CD14-positive monocyte (primary cell): ENCODE data around the gene KLK15. TPM values are rescaled to one million over a fixed set of nuclear protein-coding genes. Genes with fewer than 3 reads are reported as not detected.
A peak's percentile ranks its signal among the peaks of the same experiment; 100 is the strongest.
"Not testable (repeated sequence)": the region's sequence is repeated elsewhere in the genome, so short reads cannot be mapped to it uniquely, and the experiment has no call there.

Experiments
- DNase-seq, 3 donors: peaks; one replicate each; pipeline ENCODE4 v3.0.0-alpha.2; 2011 to 2022
- H2AFZ ChIP-seq: 2 replicates; pipeline ENCODE4 v1.6.0; 2012; ENCODE audit warnings: mild to moderate bottlenecking, low read depth, low read length, inconsistent platforms; ENCODE audit not compliant: insufficient read depth, poor library complexity, severe bottlenecking
- H3K27ac ChIP-seq, 2 donors: 1 replicate in 1 of 2; 2 replicates in 1 of 2; pipeline ENCODE4 v1.5.1; 2012 to 2013; ENCODE audit warnings: low read length in 2 of 2, control low read depth in 1 of 2, inconsistent platforms in 1 of 2, low read depth in 1 of 2, mild to moderate bottlenecking in 1 of 2
- H3K27me3 ChIP-seq, 2 donors: one replicate each; pipeline versions ENCODE4 v1.6.0 to v1.6.1; 2011 to 2013; ENCODE audit warnings: low read length in 2 of 2; ENCODE audit not compliant: control insufficient read depth in 2 of 2, insufficient read depth in 2 of 2
- H3K36me3 ChIP-seq, 2 donors: replicated peaks in 1 of 2; 1 replicate in 1 of 2; 2 replicates in 1 of 2; pipeline versions ENCODE4 v1.5.1 to v1.6.1; 2012 to 2013; ENCODE audit warnings: low read length in 2 of 2, control low read depth in 1 of 2, inconsistent platforms in 1 of 2, mild to moderate bottlenecking in 1 of 2; ENCODE audit not compliant: insufficient read depth in 2 of 2, control insufficient read depth in 1 of 2
- H3K4me1 ChIP-seq, 2 donors: 1 replicate in 1 of 2; 2 replicates in 1 of 2; pipeline versions ENCODE4 v1.5.1 to v1.6.1; 2012 to 2013; ENCODE audit warnings: low read length in 2 of 2, control low read depth in 1 of 2, inconsistent platforms in 1 of 2, mild to moderate bottlenecking in 1 of 2, moderate library complexity in 1 of 2; ENCODE audit not compliant: insufficient read depth in 2 of 2, control insufficient read depth in 1 of 2
- H3K4me2 ChIP-seq: replicated peaks from 2 replicates; pipeline ENCODE3; 2012; ENCODE audit warnings: low read length, moderate library complexity, mild to moderate bottlenecking; ENCODE audit not compliant: poor library complexity, severe bottlenecking; ENCODE audit errors: extremely low read depth
- H3K4me3 ChIP-seq, 3 experiments: fragments of 200-600 bp in 1 of 3; sonication (generic) in 1 of 3; replicated peaks in 1 of 3; 1 replicate in 2 of 3; 2 replicates in 1 of 3; pipeline ENCODE4 v1.5.1; 2011 to 2013; ENCODE audit warnings: low read length in 3 of 3, mild to moderate bottlenecking in 3 of 3, control low read depth in 2 of 3, low read depth in 2 of 3, inconsistent platforms in 1 of 3, moderate library complexity in 1 of 3
- H3K79me2 ChIP-seq: 2 replicates; pipeline ENCODE4 v1.6.0; 2012; ENCODE audit warnings: mild to moderate bottlenecking, control low read depth, inconsistent platforms, low read length, moderate library complexity; ENCODE audit not compliant: insufficient read depth
- H3K9ac ChIP-seq: 2 replicates; pipeline ENCODE4 v1.6.0; 2017; ENCODE audit warnings: low read length, mild to moderate bottlenecking; ENCODE audit not compliant: insufficient read depth, poor library complexity, severe bottlenecking
- H3K9me3 ChIP-seq, 2 donors: replicated peaks in 1 of 2; 1 replicate in 1 of 2; 2 replicates in 1 of 2; pipeline versions ENCODE4 v1.5.1 to v1.6.1; 2012 to 2013; ENCODE audit warnings: low read length in 2 of 2, control low read depth in 1 of 2; ENCODE audit not compliant: control insufficient read depth in 1 of 2, insufficient read depth in 1 of 2
- H4K20me1 ChIP-seq: 2 replicates; pipeline ENCODE4 v1.6.0; 2012; ENCODE audit warnings: mild to moderate bottlenecking, low read length, control low read depth, moderate library complexity; ENCODE audit not compliant: insufficient read depth
- H3K27ac Mint-ChIP-seq, 7 donors: one replicate each; pipeline ENCODE4 v1.8.0; 2020; ENCODE audit warnings: mild to moderate bottlenecking in 7 of 7, mixed read lengths in 7 of 7, moderate library complexity in 6 of 7, inconsistent platforms in 2 of 7
- H3K27me3 Mint-ChIP-seq, 3 donors: one replicate each; pipeline ENCODE4 v1.8.0; 2021 to 2022; ENCODE audit warnings: low read depth in 3 of 3, mild to moderate bottlenecking in 3 of 3, mixed read lengths in 3 of 3, moderate library complexity in 3 of 3, inconsistent platforms in 1 of 3
- H3K36me3 Mint-ChIP-seq, 2 donors: one replicate each; pipeline ENCODE4 v1.8.0; 2020; ENCODE audit warnings: mixed read lengths in 2 of 2, inconsistent platforms in 1 of 2, mild to moderate bottlenecking in 1 of 2
- H3K4me1 Mint-ChIP-seq: one replicate; pipeline ENCODE4 v1.8.0; 2020; ENCODE audit warnings: mild to moderate bottlenecking, mixed read lengths
- H3K4me3 Mint-ChIP-seq, 2 donors: one replicate each; pipeline ENCODE4 v1.8.0; 2020; ENCODE audit warnings: mild to moderate bottlenecking in 2 of 2, mixed read lengths in 2 of 2, moderate library complexity in 1 of 2
- H3K9me3 Mint-ChIP-seq, 7 donors: one replicate each; pipeline ENCODE4 v1.8.0; 2020 to 2022; ENCODE audit warnings: mixed read lengths in 7 of 7, mild to moderate bottlenecking in 6 of 7, moderate library complexity in 6 of 7, inconsistent platforms in 2 of 7
- WGBS: methylation state at CpG from one replicate; pipeline ENCODE4 v1.1.5; 2013; ENCODE audit warnings: missing lambda C conversion rate; ENCODE audit not compliant: insufficient coverage; 5-methylcytosine and 5-hydroxymethylcytosine counted together
- intact Hi-C, 2 donors: fragments of 100-400 bp; cut with micrococcal nuclease; formaldehyde crosslinking; loops; one replicate each; pipeline versions ENCODE4 v1.15.0 to v1.15.1; 2023
- polyA plus RNA-seq, 3 donors: library from polyadenylated mRNA; depleted of rRNA in 1 of 3; unstranded in 2 of 3; stranded (reverse) in 1 of 3; fragments of 300-500 nt in 2 of 3; fragments of >200 nt in 1 of 3; fragmentation: Illumina TruSeq in 2 of 3; gene quantifications; 1 replicate in 2 of 3; 2 replicates in 1 of 3; pipeline ENCODE4 v1.2.3, GENCODE V29; 2012 to 2021
- TF ChIP-seq, protein P1 (sequence below): fragments of 200-600 bp; IDR thresholded peaks from one replicate; pipeline ENCODE4 v1.8.0; 2022; ENCODE audit warnings: antibody characterized with exemption, mild to moderate bottlenecking

The KLK15 gene
- polyA plus RNA-seq, 3 donors: not detected

DNA sequence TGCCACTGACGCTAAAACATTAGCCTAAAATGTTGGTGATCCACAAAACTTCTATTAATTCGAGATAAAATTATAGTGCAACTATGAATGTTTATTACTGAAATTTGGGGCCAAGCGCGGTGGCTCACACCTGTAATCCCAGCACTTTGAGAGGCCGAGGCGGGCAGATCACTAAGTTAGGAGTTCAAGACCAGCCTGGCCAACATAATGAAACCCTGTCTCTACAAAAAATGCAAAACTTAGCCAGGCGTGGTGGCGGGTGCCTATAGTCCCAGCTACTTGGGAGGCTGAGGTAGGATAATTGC is 49.6 kb downstream of the KLK15 start:
- H3K9me3 Mint-ChIP-seq, H4K20me1 ChIP-seq, H3K9ac ChIP-seq, H3K36me3 ChIP-seq, DNase-seq, H3K9me3 ChIP-seq, H3K36me3 Mint-ChIP-seq, H3K27ac ChIP-seq, H3K4me1 ChIP-seq, H3K79me2 ChIP-seq, H3K4me3 ChIP-seq, H3K4me3 Mint-ChIP-seq, H3K27ac Mint-ChIP-seq, H2AFZ ChIP-seq, H3K4me2 ChIP-seq, H3K4me1 Mint-ChIP-seq: not testable (repeated sequence)
- WGBS: 44% methylated on average over 5 of the region's 8 CpGs
- peaks cover 10 to 22% of the 10 kb centered on the region in 2 donors for H3K27me3 ChIP-seq
- intact Hi-C loops: loop anchor here (2.0 to 10.0 kb wide), 6 partner anchors 61 to 426 kb away; partner anchors contain the start of gene CLEC11A (in 1 of the 2)
- TF ChIP-seq, protein P1, sequence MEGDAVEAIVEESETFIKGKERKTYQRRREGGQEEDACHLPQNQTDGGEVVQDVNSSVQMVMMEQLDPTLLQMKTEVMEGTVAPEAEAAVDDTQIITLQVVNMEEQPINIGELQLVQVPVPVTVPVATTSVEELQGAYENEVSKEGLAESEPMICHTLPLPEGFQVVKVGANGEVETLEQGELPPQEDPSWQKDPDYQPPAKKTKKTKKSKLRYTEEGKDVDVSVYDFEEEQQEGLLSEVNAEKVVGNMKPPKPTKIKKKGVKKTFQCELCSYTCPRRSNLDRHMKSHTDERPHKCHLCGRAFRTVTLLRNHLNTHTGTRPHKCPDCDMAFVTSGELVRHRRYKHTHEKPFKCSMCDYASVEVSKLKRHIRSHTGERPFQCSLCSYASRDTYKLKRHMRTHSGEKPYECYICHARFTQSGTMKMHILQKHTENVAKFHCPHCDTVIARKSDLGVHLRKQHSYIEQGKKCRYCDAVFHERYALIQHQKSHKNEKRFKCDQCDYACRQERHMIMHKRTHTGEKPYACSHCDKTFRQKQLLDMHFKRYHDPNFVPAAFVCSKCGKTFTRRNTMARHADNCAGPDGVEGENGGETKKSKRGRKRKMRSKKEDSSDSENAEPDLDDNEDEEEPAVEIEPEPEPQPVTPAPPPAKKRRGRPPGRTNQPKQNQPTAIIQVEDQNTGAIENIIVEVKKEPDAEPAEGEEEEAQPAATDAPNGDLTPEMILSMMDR: peak; percentile 31
- peaks cover 46 to 49% (median 47%) of the 10 kb centered on the region in 3 donors for H3K27me3 Mint-ChIP-seq

GRCh38 chr19:50780753-50781435 is 52.5 kb downstream of the KLK15 start:
- Histone ChIP-seq H3K79me2 (no peaks in the 10 kb centered on the region), H3K27me3 (peaks cover 15 to 45% of the 10 kb centered on the region in 2 donors), H3K9me3 (peaks cover 6 to 9% of the 10 kb centered on the region in 2 donors), H3K9ac (no peak overlapping the region), H3K4me1 (no peaks in the 10 kb centered on the region), H3K4me2 (no peak overlapping the region), H3K4me3 (no peak overlapping the region), H3K36me3 (no peaks in the 10 kb centered on the region), H4K20me1 (no peaks in the 10 kb centered on the region), H3K27ac (no peak overlapping the region), H2AFZ (no peak overlapping the region)
- no peak for DNase-seq
- Mint-ChIP-seq H3K27ac (no peak overlapping the region), H3K9me3 (peaks cover 2 to 17% (median 8%) of the 10 kb centered on the region in 7 donors), H3K27me3 (peaks cover 62 to 73% (median 71%) of the 10 kb centered on the region in 3 donors), H3K36me3 (no peaks in the 10 kb centered on the region), H3K4me3 (peak overlapping the region in 1 of 2 donors; percentile 51), H3K4me1 (peaks cover 9% of the 10 kb centered on the region)
- intact Hi-C loops: loop anchor here (5.0 to 10.0 kb wide), 5 partner anchors 59 to 424 kb away; partner anchors contain the start of gene CLEC11A (in 1 of the 2)
- WGBS: 74% methylated on average over 8 of the region's 16 CpGs
- TF ChIP-seq, protein P1: no peak
